Measurements from ENCODE around the gene ATXN7. TPM values are rescaled to one million over a fixed set of nuclear protein-coding genes. Genes with fewer than 3 reads are reported as not detected.

The ATXN7 gene
- total RNA-seq, 1 experiment from 2014 or later, result 3.6 TPM

DNA sequence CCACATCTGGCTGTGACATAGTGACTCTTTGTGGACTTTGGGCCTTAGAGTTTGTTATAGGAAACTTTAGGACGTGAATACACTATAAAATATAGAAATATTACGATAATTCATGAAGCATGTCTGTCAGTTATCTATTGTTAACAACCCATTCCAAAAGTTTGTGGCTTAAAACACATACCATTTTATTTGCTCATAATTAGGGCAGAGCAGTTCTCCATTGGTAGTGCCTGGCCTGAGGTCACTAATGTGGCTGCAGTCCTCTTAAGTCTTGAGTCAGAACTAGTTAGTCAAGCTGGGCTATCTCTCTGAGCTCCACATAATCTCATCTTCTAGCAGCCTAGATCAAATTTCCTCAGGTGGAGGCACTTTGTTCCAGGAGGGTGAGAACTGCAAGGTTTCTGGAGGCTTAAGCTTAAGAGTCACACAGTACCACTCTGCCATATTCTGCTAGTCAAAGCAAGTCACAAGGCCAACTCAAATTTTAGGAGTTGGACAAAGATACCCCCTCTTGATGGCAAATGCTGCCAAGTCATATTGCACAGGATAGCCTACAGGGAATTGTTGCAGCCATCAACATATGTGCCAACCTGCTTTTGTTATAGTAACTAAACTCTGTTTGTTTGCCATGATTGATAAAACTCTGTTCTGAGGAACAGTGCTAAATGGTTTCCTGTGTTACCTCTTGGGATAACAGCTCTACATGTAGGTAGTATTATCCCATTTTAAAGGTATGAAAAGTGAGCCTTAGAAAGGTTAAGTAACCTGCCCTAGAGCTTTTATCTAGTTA, 8.7 kb downstream of the ATXN7 start:
- POLR2A ChIA-PET (ENCODE audit: unreplicated experiment), result interaction anchor here (0.5 kb wide), 1 partner anchor 39 kb away, joined by 3 read pairs; no protein-coding TSS in a partner anchor
- Histone ChIP-seq H3K4me1 (ENCODE audit: insufficient read depth, low read length) (peaks cover 20% of the 10 kb centered on the region), H3K27me3 (ENCODE audit: low read length) (no peaks in the 10 kb centered on the region), H2AFZ (ENCODE audit: low read length) (no peak overlapping the region), H3F3A (ENCODE audit: low read length, unreplicated experiment) (no peaks in the 10 kb centered on the region), H3K9me3 (ENCODE audit: low read length) (no peaks in the 10 kb centered on the region), H4K20me1 (ENCODE audit: low read length) (no peaks in the 10 kb centered on the region), H3K9me2 (replicated peaks; ENCODE audit: low read length) (no peaks in the 10 kb centered on the region), H3K9ac (ENCODE audit: low read length) (peak overlapping the region; percentile 62), H3K4me3 (ENCODE audit: low read length) (no peak overlapping the region), H3K36me3 (ENCODE audit: low read depth, low read length) (no peaks in the 10 kb centered on the region), H3K27ac (ENCODE audit: low read length) (peak overlapping the region; percentile 95), H3K79me2 (ENCODE audit: low read length) (peaks cover 63% of the 10 kb centered on the region), H3K4me2 (ENCODE audit: low read length) (peak overlapping the region; percentile 57)
- DNase-seq, result peak; percentile 74
- ATAC-seq, result peak; percentile 93
- TF ChIP-seq EZH2phosphoT487 (IDR thresholded peaks at IDR 0.05; ENCODE audit: borderline replicate concordance, low read length) (no peak), EZH2 (IDR thresholded peaks at IDR 0.05; ENCODE audit: low read length, unreplicated experiment) (no peak)
- TF ChIP-seq, protein P1, sequence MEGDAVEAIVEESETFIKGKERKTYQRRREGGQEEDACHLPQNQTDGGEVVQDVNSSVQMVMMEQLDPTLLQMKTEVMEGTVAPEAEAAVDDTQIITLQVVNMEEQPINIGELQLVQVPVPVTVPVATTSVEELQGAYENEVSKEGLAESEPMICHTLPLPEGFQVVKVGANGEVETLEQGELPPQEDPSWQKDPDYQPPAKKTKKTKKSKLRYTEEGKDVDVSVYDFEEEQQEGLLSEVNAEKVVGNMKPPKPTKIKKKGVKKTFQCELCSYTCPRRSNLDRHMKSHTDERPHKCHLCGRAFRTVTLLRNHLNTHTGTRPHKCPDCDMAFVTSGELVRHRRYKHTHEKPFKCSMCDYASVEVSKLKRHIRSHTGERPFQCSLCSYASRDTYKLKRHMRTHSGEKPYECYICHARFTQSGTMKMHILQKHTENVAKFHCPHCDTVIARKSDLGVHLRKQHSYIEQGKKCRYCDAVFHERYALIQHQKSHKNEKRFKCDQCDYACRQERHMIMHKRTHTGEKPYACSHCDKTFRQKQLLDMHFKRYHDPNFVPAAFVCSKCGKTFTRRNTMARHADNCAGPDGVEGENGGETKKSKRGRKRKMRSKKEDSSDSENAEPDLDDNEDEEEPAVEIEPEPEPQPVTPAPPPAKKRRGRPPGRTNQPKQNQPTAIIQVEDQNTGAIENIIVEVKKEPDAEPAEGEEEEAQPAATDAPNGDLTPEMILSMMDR (conservative IDR thresholded peaks at IDR 0.05; ENCODE audit: low read depth, low read length), result no peak
- intact Hi-C loops (cut with micrococcal nuclease), result no loop called here
- no TSS peak for BruUV-seq (replicated peaks)
- CTCF ChIA-PET, result no interaction called here

DNA sequence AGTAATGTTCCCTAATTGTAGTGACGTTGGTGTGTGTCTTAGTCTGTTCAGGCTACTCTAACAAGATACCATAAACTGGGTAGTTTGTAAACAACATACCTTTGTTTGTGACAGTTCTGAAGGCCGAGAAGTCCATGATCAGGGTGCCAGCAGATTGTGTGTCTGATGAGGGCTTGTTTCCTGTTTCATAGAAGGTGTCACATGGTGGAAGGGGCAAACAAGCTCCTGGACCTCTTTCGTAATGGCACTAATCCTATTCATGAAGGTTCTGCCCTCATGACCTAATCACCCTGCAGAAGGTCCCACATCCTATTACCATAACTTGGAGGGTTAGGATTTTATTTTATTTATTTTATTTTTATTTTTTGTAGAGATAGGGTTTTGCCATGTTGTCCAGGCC, 11.1 kb downstream of the ATXN7 start:
- H3K9ac ChIP-seq (ENCODE audit: low read length), result no peak overlapping the region
- H3K9me2 ChIP-seq (replicated peaks; ENCODE audit: low read length), result no peaks in the 10 kb centered on the region
- no peaks in the 10 kb centered on the region for H4K20me1 ChIP-seq (ENCODE audit: low read length)
- ChIA-PET CTCF (no interaction called here), POLR2A (ENCODE audit: unreplicated experiment) (no interaction called here)
- no peak overlapping the region for H3K27ac ChIP-seq (ENCODE audit: low read length)
- H3K4me1 ChIP-seq (ENCODE audit: insufficient read depth, low read length), result peaks cover 20% of the 10 kb centered on the region
- H3F3A ChIP-seq (ENCODE audit: low read length, unreplicated experiment), result no peaks in the 10 kb centered on the region
- no TSS peak for BruUV-seq (replicated peaks)
- intact Hi-C loops (cut with micrococcal nuclease), result no loop called here
- no peaks in the 10 kb centered on the region for H3K27me3 ChIP-seq (ENCODE audit: low read length)
- peaks cover 48% of the 10 kb centered on the region for H3K79me2 ChIP-seq (ENCODE audit: low read length)
- H3K9me3 ChIP-seq (ENCODE audit: low read length), result no peaks in the 10 kb centered on the region
- H3K4me2 ChIP-seq (ENCODE audit: low read length), result no peak overlapping the region
- no peak overlapping the region for H3K4me3 ChIP-seq (ENCODE audit: low read length)
- ATAC-seq (no peak), DNase-seq (no peak)
- no peak for TF ChIP-seq EZH2phosphoT487 (IDR thresholded peaks at IDR 0.05; ENCODE audit: borderline replicate concordance, low read length)
- TF ChIP-seq EZH2 (IDR thresholded peaks at IDR 0.05; ENCODE audit: low read length, unreplicated experiment), result no peak
- TF ChIP-seq, protein P1 (conservative IDR thresholded peaks at IDR 0.05; ENCODE audit: low read depth, low read length), result no peak
- no peaks in the 10 kb centered on the region for H3K36me3 ChIP-seq (ENCODE audit: low read depth, low read length)
- H2AFZ ChIP-seq (ENCODE audit: low read length), result no peak overlapping the region

DNA sequence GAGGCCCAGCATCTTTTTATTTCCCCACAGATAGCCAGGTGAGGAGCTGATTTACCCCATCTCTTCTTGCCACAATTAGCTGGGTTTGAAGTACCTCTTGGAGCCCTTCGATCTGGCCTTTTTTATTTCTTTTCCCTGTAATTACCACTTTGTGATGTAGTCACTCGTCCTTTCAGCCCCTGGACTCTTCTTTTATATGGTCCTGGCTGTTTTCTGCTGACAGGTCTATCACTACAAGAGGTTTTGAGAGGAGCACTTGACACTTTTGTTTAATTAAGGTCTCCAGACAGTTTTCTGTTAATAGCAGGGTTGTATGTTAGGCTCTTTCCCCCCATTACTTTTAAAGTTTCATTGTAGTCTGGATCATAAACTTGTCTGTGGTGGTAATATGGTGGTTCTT, 11.8 kb downstream of the ATXN7 start:
- Histone ChIP-seq H3K4me3 (ENCODE audit: low read length) (no peak overlapping the region), H3K9me3 (ENCODE audit: low read length) (no peaks in the 10 kb centered on the region), H3K79me2 (ENCODE audit: low read length) (peaks cover 41% of the 10 kb centered on the region), H3K36me3 (ENCODE audit: low read depth, low read length) (no peaks in the 10 kb centered on the region), H3K27ac (ENCODE audit: low read length) (no peak overlapping the region), H3K27me3 (ENCODE audit: low read length) (no peaks in the 10 kb centered on the region), H3K9me2 (replicated peaks; ENCODE audit: low read length) (no peaks in the 10 kb centered on the region), H3K4me2 (ENCODE audit: low read length) (no peak overlapping the region), H2AFZ (ENCODE audit: low read length) (no peak overlapping the region), H3K4me1 (ENCODE audit: insufficient read depth, low read length) (peaks cover 18% of the 10 kb centered on the region), H3K9ac (ENCODE audit: low read length) (no peak overlapping the region), H4K20me1 (ENCODE audit: low read length) (no peaks in the 10 kb centered on the region), H3F3A (ENCODE audit: low read length, unreplicated experiment) (no peaks in the 10 kb centered on the region)
- no peak for DNase-seq
- TF ChIP-seq EZH2phosphoT487 (IDR thresholded peaks at IDR 0.05; ENCODE audit: borderline replicate concordance, low read length), result no peak
- TF ChIP-seq, protein P1 (conservative IDR thresholded peaks at IDR 0.05; ENCODE audit: low read depth, low read length), result no peak
- no peak for TF ChIP-seq EZH2 (IDR thresholded peaks at IDR 0.05; ENCODE audit: low read length, unreplicated experiment)
- ChIA-PET POLR2A (ENCODE audit: unreplicated experiment) (no interaction called here), CTCF (no interaction called here)
- ATAC-seq, result no peak
- BruUV-seq (replicated peaks), result no TSS peak
- intact Hi-C loops (cut with micrococcal nuclease), result no loop called here
